H9 (cell line): ENCODE results near the gene GNB1L. TPM values are rescaled to one million over a fixed set of nuclear protein-coding genes. Genes with fewer than 3 reads are reported as not detected.
A peak's percentile ranks its signal among the peaks of the same experiment; 100 is the strongest.

Experiments used
- DNase-seq: peaks from one replicate; pipeline ENCODE4 v3.0.0-alpha.2; 2017
- H2AFZ ChIP-seq: one replicate; pipeline ENCODE4 v1.6.1; 2013; ENCODE audit warnings: mild to moderate bottlenecking, low read length, control low read depth, moderate library complexity
- H2AK5ac ChIP-seq: 2 replicates; pipeline ENCODE4 v1.6.1; 2013; ENCODE audit warnings: low read length, control low read depth, mixed read lengths; ENCODE audit not compliant: insufficient read length
- H2BK120ac ChIP-seq: one replicate; pipeline ENCODE4 v1.6.1; 2013; ENCODE audit warnings: low read depth, mild to moderate bottlenecking, low read length, control low read depth, inconsistent platforms; ENCODE audit not compliant: poor library complexity, severe bottlenecking
- H2BK12ac ChIP-seq: 2 replicates; pipeline ENCODE4 v1.6.1; 2013; ENCODE audit warnings: low read length, control low read depth, mixed read lengths, low read depth; ENCODE audit not compliant: insufficient read length
- H2BK15ac ChIP-seq: 2 replicates; pipeline ENCODE4 v1.6.1; 2013; ENCODE audit warnings: low read depth, low read length, control low read depth
- H2BK20ac ChIP-seq: one replicate; pipeline ENCODE4 v1.6.1; 2013; ENCODE audit warnings: low read depth, mild to moderate bottlenecking, low read length, control low read depth, inconsistent platforms; ENCODE audit not compliant: poor library complexity, severe bottlenecking
- H2BK5ac ChIP-seq: 2 replicates; pipeline ENCODE4 v1.6.1; 2013; ENCODE audit warnings: low read length, control low read depth, mixed read lengths; ENCODE audit not compliant: insufficient read length
- H3K14ac ChIP-seq: 2 replicates; pipeline ENCODE4 v1.6.1; 2013; ENCODE audit warnings: low read length, control low read depth; ENCODE audit not compliant: insufficient read depth
- H3K18ac ChIP-seq: 2 replicates; pipeline ENCODE4 v1.6.1; 2013; ENCODE audit warnings: low read depth, mild to moderate bottlenecking, mixed read lengths, low read length, control low read depth; ENCODE audit not compliant: insufficient read length
- H3K23ac ChIP-seq: 2 replicates; pipeline ENCODE4 v1.6.1; 2013; ENCODE audit warnings: low read length, control low read depth, mixed read lengths, low read depth; ENCODE audit not compliant: insufficient read length
- H3K23me2 ChIP-seq: 2 replicates; pipeline ENCODE4 v1.6.1; 2013; ENCODE audit warnings: low read depth, mild to moderate bottlenecking, mixed read lengths, low read length, control low read depth; ENCODE audit not compliant: insufficient read length, poor library complexity, severe bottlenecking
- H3K27ac ChIP-seq: 2 replicates; pipeline ENCODE4 v1.5.1; 2013; ENCODE audit warnings: low read length, control low read depth, mixed read lengths, low read depth; ENCODE audit not compliant: insufficient read length
- H3K27me3 ChIP-seq: 2 replicates; pipeline ENCODE4 v1.6.1; 2013; ENCODE audit warnings: low read length, control low read depth, inconsistent platforms; ENCODE audit not compliant: insufficient read depth
- H3K4ac ChIP-seq: 2 replicates; pipeline ENCODE4 v1.6.1; 2013; ENCODE audit warnings: low read depth, mild to moderate bottlenecking, control low read depth, inconsistent platforms, low read length, moderate library complexity
- H3K4me1 ChIP-seq: 2 replicates; pipeline ENCODE4 v1.6.1; 2013; ENCODE audit warnings: low read length, control low read depth, inconsistent platforms; ENCODE audit not compliant: insufficient read depth
- H3K4me2 ChIP-seq: 2 replicates; pipeline ENCODE4 v1.6.1; 2013; ENCODE audit warnings: low read length, control low read depth, mixed read lengths; ENCODE audit not compliant: insufficient read length, insufficient read depth
- H3K56ac ChIP-seq: 2 replicates; pipeline ENCODE4 v1.6.1; 2013; ENCODE audit warnings: low read depth, mild to moderate bottlenecking, mixed read lengths, low read length, control low read depth; ENCODE audit not compliant: insufficient read length
- H3K79me1 ChIP-seq: 2 replicates; pipeline ENCODE4 v1.6.1; 2013; ENCODE audit warnings: low read depth, mild to moderate bottlenecking, moderate library complexity, low read length, control low read depth, inconsistent platforms; ENCODE audit not compliant: insufficient read depth, poor library complexity, severe bottlenecking
- H3K79me2 ChIP-seq: 2 replicates; pipeline ENCODE4 v1.6.1; 2013; ENCODE audit warnings: low read length, control low read depth, inconsistent platforms; ENCODE audit not compliant: insufficient read depth
- H3K9ac ChIP-seq: 2 replicates; pipeline ENCODE4 v1.6.1; 2013; ENCODE audit warnings: low read length, control low read depth, mixed read lengths; ENCODE audit not compliant: insufficient read length; ENCODE audit errors: extremely low read depth
- H3K9me3 ChIP-seq: one replicate; pipeline ENCODE4 v1.6.1; 2013; ENCODE audit warnings: low read depth, low read length, inconsistent platforms; ENCODE audit not compliant: control insufficient read depth
- H3T11ph ChIP-seq: one replicate; pipeline ENCODE4 v1.6.1; 2013; ENCODE audit warnings: mild to moderate bottlenecking, low read length, control low read depth, inconsistent platforms
- H4K20me1 ChIP-seq: one replicate; pipeline ENCODE4 v1.6.1; 2013; ENCODE audit not compliant: control insufficient read depth, insufficient read length, insufficient read depth
- H4K5ac ChIP-seq: 2 replicates; pipeline ENCODE4 v1.6.1; 2013; ENCODE audit warnings: low read depth, mild to moderate bottlenecking, mixed read lengths, low read length, control low read depth; ENCODE audit not compliant: insufficient read length
- H4K8ac ChIP-seq: replicated peaks from 2 replicates; pipeline ENCODE4 v1.6.1; 2013; ENCODE audit warnings: low read length, control low read depth, mixed read lengths, low read depth; ENCODE audit not compliant: insufficient read length
- H4K91ac ChIP-seq: 2 replicates; pipeline ENCODE4 v1.6.1; 2013; ENCODE audit warnings: low read depth, mild to moderate bottlenecking, moderate library complexity, mixed read lengths, low read length, control low read depth; ENCODE audit not compliant: insufficient read length
- H3K27ac Mint-ChIP-seq, 3 experiments: 2 replicates in 2 of 3; 3 replicates in 1 of 3; pipeline ENCODE4 v1.8.0; 2020 to 2021; ENCODE audit warnings: mixed read lengths in 3 of 3, mild to moderate bottlenecking in 1 of 3, moderate library complexity in 1 of 3
- H3K27me3 Mint-ChIP-seq: 2 replicates; pipeline ENCODE4 v1.8.0; 2021; ENCODE audit warnings: low read depth, mild to moderate bottlenecking, moderate library complexity, mixed read lengths
- H3K36me3 Mint-ChIP-seq, 3 experiments: 2 replicates in 2 of 3; 3 replicates in 1 of 3; pipeline ENCODE4 v1.8.0; 2020 to 2021; ENCODE audit warnings: low read depth in 3 of 3, mixed read lengths in 3 of 3; ENCODE audit not compliant: insufficient read depth in 1 of 3
- H3K4me1 Mint-ChIP-seq, 2 experiments: 2 replicates each; pipeline ENCODE4 v1.8.0; 2020; ENCODE audit warnings: mixed read lengths in 2 of 2
- H3K4me3 Mint-ChIP-seq, 2 experiments: 2 replicates in 1 of 2; 3 replicates in 1 of 2; pipeline ENCODE4 v1.8.0; 2020 to 2021; ENCODE audit warnings: mild to moderate bottlenecking in 2 of 2, mixed read lengths in 2 of 2, moderate library complexity in 1 of 2
- H3K9me3 Mint-ChIP-seq, 2 experiments: 2 replicates in 1 of 2; 3 replicates in 1 of 2; pipeline ENCODE4 v1.8.0; 2020; ENCODE audit warnings: mild to moderate bottlenecking in 2 of 2, mixed read lengths in 2 of 2, moderate library complexity in 1 of 2
- WGBS: extraction: QIAGEN DNeasy Blood & Tissue Kit; methylation state at CpG from one replicate; pipeline ENCODE4 v1.1.7; 2013; ENCODE audit warnings: missing lambda C conversion rate, low lambda C conversion rate, mixed read lengths; ENCODE audit not compliant: insufficient read length; ENCODE audit errors: extremely low coverage; 5-methylcytosine and 5-hydroxymethylcytosine counted together
- total RNA-seq: library from RNA; stranded (reverse); gene quantifications from 2 replicates; pipeline ENCODE4 v1.2.1, GENCODE V29; 2021
- TF ChIP-seq, protein P1 (sequence below): fragments of 200-600 bp; sonication (generic); conservative IDR thresholded peaks from 3 replicates; pipeline ENCODE4 v1.8.0; 2021; ENCODE audit warnings: antibody characterized with exemption, mild to moderate bottlenecking

The GNB1L gene
- total RNA-seq, 1 experiment from 2014 or later, result 22.4 TPM

DNA sequence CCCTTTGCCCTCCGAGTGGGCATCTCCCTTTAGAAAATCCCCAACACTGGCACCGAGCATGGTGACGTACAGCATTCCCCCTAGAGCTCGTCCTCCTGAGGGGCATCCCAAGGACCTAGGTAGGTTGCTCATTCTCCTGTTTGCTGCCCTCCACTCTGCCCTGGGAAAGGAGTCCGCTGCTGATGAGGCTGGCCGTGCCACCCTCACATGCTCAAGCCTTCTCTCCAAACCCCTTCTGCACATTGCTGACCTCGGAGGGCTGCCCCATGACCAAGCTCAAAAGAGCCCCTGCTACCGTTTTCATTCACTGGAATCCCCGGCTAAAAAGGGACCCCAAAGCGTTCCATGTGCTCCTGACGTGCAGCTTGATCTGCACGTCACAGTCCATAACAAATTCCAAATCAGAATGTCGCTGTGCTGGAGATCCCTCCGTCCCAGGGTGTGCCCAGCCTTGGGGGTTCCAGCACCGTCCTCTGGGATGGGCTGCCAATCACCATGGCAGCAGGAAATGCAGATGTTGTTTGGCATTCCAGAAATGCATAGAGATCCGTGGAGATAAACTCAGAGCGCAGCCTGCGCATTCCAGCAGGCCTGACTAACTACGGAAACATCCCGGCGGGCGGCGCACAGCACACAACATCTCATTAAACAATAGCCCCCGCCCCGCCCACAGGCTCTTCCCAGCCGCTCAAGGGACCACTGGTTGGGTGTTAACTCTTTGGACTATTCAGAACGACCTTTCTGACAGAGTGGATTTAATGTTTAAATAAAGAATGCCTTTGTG is 26.3 kb upstream of the GNB1L start:
- H3K4me1 ChIP-seq, result peaks cover 2% of the 10 kb centered on the region; the same call in 1 of the 2 replicates
- peak overlapping the region; percentile 97 for H3K18ac ChIP-seq

More for the DNA sequence above, 26.3 kb upstream of the GNB1L start:
- H3K9me3 ChIP-seq, result no peaks in the 10 kb centered on the region
- H2AFZ ChIP-seq, result no peak overlapping the region
- H2BK20ac ChIP-seq, result no peak overlapping the region
- H3K27ac Mint-ChIP-seq, result peak overlapping the region; percentile 89 to 99 (median 94)
- peak overlapping the region; percentile 80 for H3K27ac ChIP-seq
- peak overlapping the region; percentile 94 for H4K91ac ChIP-seq
- H2BK5ac ChIP-seq, result peak overlapping the region; percentile 31
- peak overlapping the region; percentile 76 for H3K4ac ChIP-seq
- TF ChIP-seq, protein P1, sequence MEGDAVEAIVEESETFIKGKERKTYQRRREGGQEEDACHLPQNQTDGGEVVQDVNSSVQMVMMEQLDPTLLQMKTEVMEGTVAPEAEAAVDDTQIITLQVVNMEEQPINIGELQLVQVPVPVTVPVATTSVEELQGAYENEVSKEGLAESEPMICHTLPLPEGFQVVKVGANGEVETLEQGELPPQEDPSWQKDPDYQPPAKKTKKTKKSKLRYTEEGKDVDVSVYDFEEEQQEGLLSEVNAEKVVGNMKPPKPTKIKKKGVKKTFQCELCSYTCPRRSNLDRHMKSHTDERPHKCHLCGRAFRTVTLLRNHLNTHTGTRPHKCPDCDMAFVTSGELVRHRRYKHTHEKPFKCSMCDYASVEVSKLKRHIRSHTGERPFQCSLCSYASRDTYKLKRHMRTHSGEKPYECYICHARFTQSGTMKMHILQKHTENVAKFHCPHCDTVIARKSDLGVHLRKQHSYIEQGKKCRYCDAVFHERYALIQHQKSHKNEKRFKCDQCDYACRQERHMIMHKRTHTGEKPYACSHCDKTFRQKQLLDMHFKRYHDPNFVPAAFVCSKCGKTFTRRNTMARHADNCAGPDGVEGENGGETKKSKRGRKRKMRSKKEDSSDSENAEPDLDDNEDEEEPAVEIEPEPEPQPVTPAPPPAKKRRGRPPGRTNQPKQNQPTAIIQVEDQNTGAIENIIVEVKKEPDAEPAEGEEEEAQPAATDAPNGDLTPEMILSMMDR, result no peak
- peak overlapping the region; percentile 2 for H4K8ac ChIP-seq
- peak overlapping the region; percentile 41 for H2BK120ac ChIP-seq
- peak overlapping the region; percentile 7 for H3K4me2 ChIP-seq
- peak overlapping the region; percentile 47 to 54 for H3K4me3 Mint-ChIP-seq
- H3K9ac ChIP-seq, result peak overlapping the region; percentile 29
- no peaks in the 10 kb centered on the region for H3K79me1 ChIP-seq
- H3T11ph ChIP-seq, result peak overlapping the region; percentile 53
- no peaks in the 10 kb centered on the region for H3K27me3 ChIP-seq
- H2BK15ac ChIP-seq, result no peak overlapping the region
- peak overlapping the region; percentile 72 for H2AK5ac ChIP-seq
- DNase-seq, result peak; percentile 98
- no peaks in the 10 kb centered on the region; the same call in 1 of the 2 replicates for H3K79me2 ChIP-seq
- no peak overlapping the region for H3K56ac ChIP-seq
- H3K4me1 Mint-ChIP-seq, result peaks cover 31% of the 10 kb centered on the region in 2 experiments
- no peaks in the 10 kb centered on the region for H3K23me2 ChIP-seq
- H4K5ac ChIP-seq, result peak overlapping the region; percentile 34
- H3K9me3 Mint-ChIP-seq, result no peaks in the 10 kb centered on the region
- H3K36me3 Mint-ChIP-seq, result no peaks in the 10 kb centered on the region
- H3K14ac ChIP-seq, result peak overlapping the region; percentile 95
- no peak overlapping the region for H3K23ac ChIP-seq
- WGBS, result no CpG with 5 or more reads among the region's 27 CpGs
- H2BK12ac ChIP-seq, result no peak overlapping the region
- no peaks in the 10 kb centered on the region for H4K20me1 ChIP-seq
- H3K27me3 Mint-ChIP-seq, result no peaks in the 10 kb centered on the region
